Measurements from ENCODE around the gene KCTD2.
"Not testable (repeated sequence)": the region's sequence is repeated elsewhere in the genome, so short reads cannot be mapped to it uniquely, and the experiment has no call there.

KCTD2 gene

GRCh38 chr17:75059369-75060345, 12.6 kb downstream of the KCTD2 start:
- peak; percentile 17 for DNase-seq

GRCh38 chr17:75060434-75061054, 13.5 kb downstream of the KCTD2 start:
- DNase-seq: peak; percentile 35

GRCh38 chr17:75061055-75061438, 14.0 kb downstream of the KCTD2 start:
- no peak for DNase-seq

- DNase-seq: no peak
Measured at GRCh38 chr17:75061618-75062017, 14.6 kb downstream of the KCTD2 start.

GRCh38 chr17:75063201-75063600, 16.2 kb downstream of the KCTD2 start:
- DNase-seq: no peak

- no peak for DNase-seq
Measured at GRCh38 chr17:75063626-75064025, 16.6 kb downstream of the KCTD2 start.

GRCh38 chr17:75064040-75064439, 17.0 kb downstream of the KCTD2 start:
- DNase-seq: no peak

- no peak for DNase-seq
Measured at GRCh38 chr17:75064460-75064859, 17.4 kb downstream of the KCTD2 start.

GRCh38 chr17:75064867-75065561, 18.0 kb downstream of the KCTD2 start:
- no peak for DNase-seq

- no peak for DNase-seq
Measured at GRCh38 chr17:75065562-75066151, 18.6 kb downstream of the KCTD2 start.

GRCh38 chr17:75067856-75068255, 20.8 kb downstream of the KCTD2 start:
- DNase-seq: no peak

GRCh38 chr17:75068750-75069149, 21.7 kb downstream of the KCTD2 start:
- DNase-seq: no peak

- DNase-seq: no peak
Measured at GRCh38 chr17:75069783-75070182, 22.8 kb downstream of the KCTD2 start.

- not testable (repeated sequence) for DNase-seq
Measured at GRCh38 chr17:75071478-75072271, 24.6 kb downstream of the KCTD2 start.

- DNase-seq: not testable (repeated sequence)
Measured at GRCh38 chr17:75072909-75073308, 25.9 kb downstream of the KCTD2 start.

GRCh38 chr17:75073618-75074047, 26.6 kb downstream of the KCTD2 start:
- no peak for DNase-seq

GRCh38 chr17:75074532-75074931, 27.5 kb downstream of the KCTD2 start:
- no peak for DNase-seq

GRCh38 chr17:75075597-75076336, 28.7 kb downstream of the KCTD2 start:
- no peak for DNase-seq

GRCh38 chr17:75077072-75077495, 30.1 kb downstream of the KCTD2 start:
- no peak for DNase-seq

GRCh38 chr17:75077496-75078283, 30.7 kb downstream of the KCTD2 start:
- DNase-seq: no peak
